ENCODE measurements around the gene SLC7A7. TPM values are rescaled to one million over a fixed set of nuclear protein-coding genes. Genes with fewer than 3 reads are reported as not detected.

Gene SLC7A7
- total and polyA plus RNA-seq, 2 of the 13 experiments (the other 11 are each of a cell fraction or from before 2014, with no cell fraction given): 0.13 to 0.63 TPM

DNA sequence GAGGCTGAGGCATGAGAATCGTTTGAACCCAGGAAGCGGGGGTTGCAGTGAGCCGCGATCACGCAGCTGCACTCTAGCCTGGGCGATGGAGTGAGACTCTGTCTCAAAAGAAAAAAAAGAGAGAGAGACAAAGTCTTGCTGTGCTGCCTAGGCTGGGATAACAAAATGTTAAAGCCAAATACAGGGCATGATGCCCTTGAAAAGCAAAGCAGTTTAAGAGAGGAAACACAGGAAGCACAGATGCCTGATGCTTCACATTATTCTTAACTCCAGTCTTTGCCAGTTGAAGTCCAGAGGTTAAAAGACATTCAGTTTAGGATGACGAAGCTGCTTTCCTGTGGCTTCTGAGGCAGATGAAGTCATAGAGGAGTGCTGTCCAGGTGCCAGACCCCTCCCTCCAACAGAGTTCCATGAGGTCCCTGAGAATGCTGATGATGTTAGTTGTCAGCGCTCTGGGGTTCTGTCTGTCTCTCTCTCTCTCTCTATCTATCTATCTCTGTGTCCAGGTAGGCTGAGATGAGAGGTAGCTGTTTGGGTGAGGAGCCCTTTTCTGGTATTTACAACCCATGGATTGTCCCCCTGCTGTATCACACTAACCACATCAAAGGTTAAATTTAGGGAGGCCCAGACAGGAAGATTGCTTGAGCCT lies 9.6 kb upstream of the SLC7A7 start (continued):
- TF ChIP-seq, protein P1, sequence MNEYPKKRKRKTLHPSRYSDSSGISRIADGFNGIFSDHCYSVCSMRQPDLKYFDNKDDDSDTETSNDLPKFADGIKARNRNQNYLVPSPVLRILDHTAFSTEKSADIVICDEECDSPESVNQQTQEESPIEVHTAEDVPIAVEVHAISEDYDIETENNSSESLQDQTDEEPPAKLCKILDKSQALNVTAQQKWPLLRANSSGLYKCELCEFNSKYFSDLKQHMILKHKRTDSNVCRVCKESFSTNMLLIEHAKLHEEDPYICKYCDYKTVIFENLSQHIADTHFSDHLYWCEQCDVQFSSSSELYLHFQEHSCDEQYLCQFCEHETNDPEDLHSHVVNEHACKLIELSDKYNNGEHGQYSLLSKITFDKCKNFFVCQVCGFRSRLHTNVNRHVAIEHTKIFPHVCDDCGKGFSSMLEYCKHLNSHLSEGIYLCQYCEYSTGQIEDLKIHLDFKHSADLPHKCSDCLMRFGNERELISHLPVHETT (CRISPR knock-in tag; conservative IDR thresholded peaks at IDR 0.05): no peak
- TF ChIP-seq ZNF674 (CRISPR knock-in tag; IDR thresholded peaks at IDR 0.05; ENCODE audit: low read depth) (no peak), TAF1 (CRISPR knock-in tag; IDR thresholded peaks at IDR 0.05) (0 out of 2 replicates have a peak, but pooled peaks have one; percentile 9), ZNF709 (CRISPR knock-in tag; IDR thresholded peaks at IDR 0.05) (no peak), ARID2 (CRISPR knock-in tag; IDR thresholded peaks at IDR 0.05; ENCODE audit: borderline replicate concordance) (no peak), SP140L (CRISPR knock-in tag; IDR thresholded peaks at IDR 0.05; ENCODE audit: borderline replicate concordance) (no peak), NR1H2 (CRISPR knock-in tag; IDR thresholded peaks at IDR 0.05; ENCODE audit: borderline replicate concordance, low read depth) (no peak), ELF3 (CRISPR knock-in tag; IDR thresholded peaks at IDR 0.05) (no peak), ZNF883 (CRISPR knock-in tag; IDR thresholded peaks at IDR 0.05; ENCODE audit: not compliant biosample characterization) (no peak), MTA1 (CRISPR knock-in tag; IDR thresholded peaks at IDR 0.05; ENCODE audit: borderline replicate concordance) (0 out of 2 replicates have a peak, but pooled peaks have one; percentile 27)
- TF ChIP-seq, protein P2, sequence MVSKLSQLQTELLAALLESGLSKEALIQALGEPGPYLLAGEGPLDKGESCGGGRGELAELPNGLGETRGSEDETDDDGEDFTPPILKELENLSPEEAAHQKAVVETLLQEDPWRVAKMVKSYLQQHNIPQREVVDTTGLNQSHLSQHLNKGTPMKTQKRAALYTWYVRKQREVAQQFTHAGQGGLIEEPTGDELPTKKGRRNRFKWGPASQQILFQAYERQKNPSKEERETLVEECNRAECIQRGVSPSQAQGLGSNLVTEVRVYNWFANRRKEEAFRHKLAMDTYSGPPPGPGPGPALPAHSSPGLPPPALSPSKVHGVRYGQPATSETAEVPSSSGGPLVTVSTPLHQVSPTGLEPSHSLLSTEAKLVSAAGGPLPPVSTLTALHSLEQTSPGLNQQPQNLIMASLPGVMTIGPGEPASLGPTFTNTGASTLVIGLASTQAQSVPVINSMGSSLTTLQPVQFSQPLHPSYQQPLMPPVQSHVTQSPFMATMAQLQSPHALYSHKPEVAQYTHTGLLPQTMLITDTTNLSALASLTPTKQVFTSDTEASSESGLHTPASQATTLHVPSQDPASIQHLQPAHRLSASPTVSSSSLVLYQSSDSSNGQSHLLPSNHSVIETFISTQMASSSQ (IDR thresholded peaks at IDR 0.05; ENCODE audit: low read depth): no peak
- TF ChIP-seq, protein P2 (CRISPR knock-in tag; IDR thresholded peaks at IDR 0.05; ENCODE audit: borderline replicate concordance): no peak
- TF ChIP-seq, protein P3, sequence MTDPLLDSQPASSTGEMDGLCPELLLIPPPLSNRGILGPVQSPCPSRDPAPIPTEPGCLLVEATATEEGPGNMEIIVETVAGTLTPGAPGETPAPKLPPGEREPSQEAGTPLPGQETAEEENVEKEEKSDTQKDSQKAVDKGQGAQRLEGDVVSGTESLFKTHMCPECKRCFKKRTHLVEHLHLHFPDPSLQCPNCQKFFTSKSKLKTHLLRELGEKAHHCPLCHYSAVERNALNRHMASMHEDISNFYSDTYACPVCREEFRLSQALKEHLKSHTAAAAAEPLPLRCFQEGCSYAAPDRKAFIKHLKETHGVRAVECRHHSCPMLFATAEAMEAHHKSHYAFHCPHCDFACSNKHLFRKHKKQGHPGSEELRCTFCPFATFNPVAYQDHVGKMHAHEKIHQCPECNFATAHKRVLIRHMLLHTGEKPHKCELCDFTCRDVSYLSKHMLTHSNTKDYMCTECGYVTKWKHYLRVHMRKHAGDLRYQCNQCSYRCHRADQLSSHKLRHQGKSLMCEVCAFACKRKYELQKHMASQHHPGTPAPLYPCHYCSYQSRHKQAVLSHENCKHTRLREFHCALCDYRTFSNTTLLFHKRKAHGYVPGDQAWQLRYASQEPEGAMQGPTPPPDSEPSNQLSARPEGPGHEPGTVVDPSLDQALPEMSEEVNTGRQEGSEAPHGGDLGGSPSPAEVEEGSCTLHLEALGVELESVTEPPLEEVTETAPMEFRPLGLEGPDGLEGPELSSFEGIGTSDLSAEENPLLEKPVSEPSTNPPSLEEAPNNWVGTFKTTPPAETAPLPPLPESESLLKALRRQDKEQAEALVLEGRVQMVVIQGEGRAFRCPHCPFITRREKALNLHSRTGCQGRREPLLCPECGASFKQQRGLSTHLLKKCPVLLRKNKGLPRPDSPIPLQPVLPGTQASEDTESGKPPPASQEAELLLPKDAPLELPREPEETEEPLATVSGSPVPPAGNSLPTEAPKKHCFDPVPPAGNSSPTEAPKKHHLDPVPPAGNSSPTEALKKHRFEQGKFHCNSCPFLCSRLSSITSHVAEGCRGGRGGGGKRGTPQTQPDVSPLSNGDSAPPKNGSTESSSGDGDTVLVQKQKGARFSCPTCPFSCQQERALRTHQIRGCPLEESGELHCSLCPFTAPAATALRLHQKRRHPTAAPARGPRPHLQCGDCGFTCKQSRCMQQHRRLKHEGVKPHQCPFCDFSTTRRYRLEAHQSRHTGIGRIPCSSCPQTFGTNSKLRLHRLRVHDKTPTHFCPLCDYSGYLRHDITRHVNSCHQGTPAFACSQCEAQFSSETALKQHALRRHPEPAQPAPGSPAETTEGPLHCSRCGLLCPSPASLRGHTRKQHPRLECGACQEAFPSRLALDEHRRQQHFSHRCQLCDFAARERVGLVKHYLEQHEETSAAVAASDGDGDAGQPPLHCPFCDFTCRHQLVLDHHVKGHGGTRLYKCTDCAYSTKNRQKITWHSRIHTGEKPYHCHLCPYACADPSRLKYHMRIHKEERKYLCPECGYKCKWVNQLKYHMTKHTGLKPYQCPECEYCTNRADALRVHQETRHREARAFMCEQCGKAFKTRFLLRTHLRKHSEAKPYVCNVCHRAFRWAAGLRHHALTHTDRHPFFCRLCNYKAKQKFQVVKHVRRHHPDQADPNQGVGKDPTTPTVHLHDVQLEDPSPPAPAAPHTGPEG (CRISPR knock-in tag; IDR thresholded peaks at IDR 0.05): no peak

Data from HepG2 (cell line).